ENCODE measurements around the gene RPS26.

RPS26 gene

DNA sequence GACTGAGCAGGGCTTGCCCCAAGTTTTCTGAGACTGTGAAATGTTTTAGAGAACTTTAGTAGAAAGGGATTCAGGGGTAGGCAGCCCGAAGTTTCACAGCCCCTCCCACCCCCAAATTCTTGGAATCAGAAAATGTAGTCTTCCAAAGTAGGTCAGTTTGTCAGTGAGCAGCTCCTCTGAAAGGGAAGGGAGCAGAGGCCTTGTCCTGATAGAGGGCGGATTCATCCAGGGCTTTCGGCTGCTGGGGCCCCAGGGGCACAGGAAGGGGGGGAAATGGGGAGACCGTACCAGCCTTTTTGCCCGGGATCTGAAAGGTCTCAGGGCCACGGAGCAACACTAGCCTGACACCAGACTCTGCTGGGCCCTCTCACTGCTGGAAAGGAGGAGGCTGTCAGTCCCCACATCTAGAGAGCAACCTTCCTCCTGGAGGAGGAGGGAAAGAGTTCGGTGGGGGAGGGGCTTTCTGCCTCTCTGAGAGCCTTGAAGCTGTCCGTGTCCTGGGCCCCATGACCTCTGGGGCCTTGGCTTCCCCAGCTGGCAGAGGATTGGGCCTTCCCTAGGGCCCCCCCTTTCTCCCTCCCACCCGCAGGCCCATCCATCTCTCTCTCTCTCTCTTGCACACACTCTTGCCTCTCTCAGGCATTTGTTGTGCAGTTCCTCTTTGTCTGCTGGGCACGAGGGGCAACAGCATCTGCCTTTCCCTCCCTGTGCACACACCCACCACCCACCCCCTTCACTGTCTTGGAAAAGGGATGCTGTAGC is 21.1 kb upstream of the RPS26 start, which contains the start of gene IKZF4:
IKZF4 (plus strand) TSS at position 621 of the 762 bp plus-strand sequence. CDS start 451 bp downstream, outside the sequence.
- H3K27me3 Mint-ChIP-seq (ENCODE audit: low read depth, poor library complexity), result no peaks in the 10 kb centered on the region
- TF ChIP-seq, protein P1, sequence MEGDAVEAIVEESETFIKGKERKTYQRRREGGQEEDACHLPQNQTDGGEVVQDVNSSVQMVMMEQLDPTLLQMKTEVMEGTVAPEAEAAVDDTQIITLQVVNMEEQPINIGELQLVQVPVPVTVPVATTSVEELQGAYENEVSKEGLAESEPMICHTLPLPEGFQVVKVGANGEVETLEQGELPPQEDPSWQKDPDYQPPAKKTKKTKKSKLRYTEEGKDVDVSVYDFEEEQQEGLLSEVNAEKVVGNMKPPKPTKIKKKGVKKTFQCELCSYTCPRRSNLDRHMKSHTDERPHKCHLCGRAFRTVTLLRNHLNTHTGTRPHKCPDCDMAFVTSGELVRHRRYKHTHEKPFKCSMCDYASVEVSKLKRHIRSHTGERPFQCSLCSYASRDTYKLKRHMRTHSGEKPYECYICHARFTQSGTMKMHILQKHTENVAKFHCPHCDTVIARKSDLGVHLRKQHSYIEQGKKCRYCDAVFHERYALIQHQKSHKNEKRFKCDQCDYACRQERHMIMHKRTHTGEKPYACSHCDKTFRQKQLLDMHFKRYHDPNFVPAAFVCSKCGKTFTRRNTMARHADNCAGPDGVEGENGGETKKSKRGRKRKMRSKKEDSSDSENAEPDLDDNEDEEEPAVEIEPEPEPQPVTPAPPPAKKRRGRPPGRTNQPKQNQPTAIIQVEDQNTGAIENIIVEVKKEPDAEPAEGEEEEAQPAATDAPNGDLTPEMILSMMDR (IDR thresholded peaks at IDR 0.05), result no peak
- H3K4me3 Mint-ChIP-seq, result peak within 1 kb of the TSS; percentile 97
- DNase-seq, result peak; percentile 84
- H3K4me1 Mint-ChIP-seq, result peaks cover 69% of the 10 kb centered on the region
- H3K36me3 Mint-ChIP-seq (ENCODE audit: low read depth), result peaks cover 37% of the 10 kb centered on the region
- H3K27ac Mint-ChIP-seq, result peak within 1 kb of the TSS; percentile 99
- H3K9me3 Mint-ChIP-seq, result no peaks in the 10 kb centered on the region

- peaks cover 44% of the 10 kb centered on the region for H3K36me3 Mint-ChIP-seq (ENCODE audit: low read depth)
- H3K4me3 Mint-ChIP-seq, result peak overlapping the region; percentile 97
- peak overlapping the region; percentile 99 for H3K27ac Mint-ChIP-seq
- TF ChIP-seq, protein P1 (IDR thresholded peaks at IDR 0.05), result no peak
- H3K27me3 Mint-ChIP-seq (ENCODE audit: low read depth, poor library complexity), result no peaks in the 10 kb centered on the region
- DNase-seq, result no peak
- H3K4me1 Mint-ChIP-seq, result peaks cover 68% of the 10 kb centered on the region
- no peaks in the 10 kb centered on the region for H3K9me3 Mint-ChIP-seq
These were observed 19.7 kb upstream of the RPS26 start for GRCh38 chr12:56021889-56022497.

GRCh38 chr12:56028511-56029165 is 13.1 kb upstream of the RPS26 start:
- H3K27ac Mint-ChIP-seq, result peak overlapping the region; percentile 90
- no peak for DNase-seq
- no peaks in the 10 kb centered on the region for H3K27me3 Mint-ChIP-seq (ENCODE audit: low read depth, poor library complexity)
- TF ChIP-seq, protein P1 (IDR thresholded peaks at IDR 0.05), result no peak
- no peaks in the 10 kb centered on the region for H3K9me3 Mint-ChIP-seq
- peaks cover 15% of the 10 kb centered on the region for H3K4me1 Mint-ChIP-seq
- H3K4me3 Mint-ChIP-seq, result no peak overlapping the region
- H3K36me3 Mint-ChIP-seq (ENCODE audit: low read depth), result peaks cover 89% of the 10 kb centered on the region

GRCh38 chr12:56029166-56029519 is 12.6 kb upstream of the RPS26 start:
- no peak for DNase-seq
- Mint-ChIP-seq H3K4me3 (no peak overlapping the region), H3K9me3 (no peaks in the 10 kb centered on the region), H3K36me3 (ENCODE audit: low read depth) (peaks cover 88% of the 10 kb centered on the region), H3K27me3 (ENCODE audit: low read depth, poor library complexity) (no peaks in the 10 kb centered on the region), H3K27ac (peak overlapping the region; percentile 90), H3K4me1 (peaks cover 10% of the 10 kb centered on the region)
- TF ChIP-seq, protein P1 (IDR thresholded peaks at IDR 0.05), result no peak

DNA sequence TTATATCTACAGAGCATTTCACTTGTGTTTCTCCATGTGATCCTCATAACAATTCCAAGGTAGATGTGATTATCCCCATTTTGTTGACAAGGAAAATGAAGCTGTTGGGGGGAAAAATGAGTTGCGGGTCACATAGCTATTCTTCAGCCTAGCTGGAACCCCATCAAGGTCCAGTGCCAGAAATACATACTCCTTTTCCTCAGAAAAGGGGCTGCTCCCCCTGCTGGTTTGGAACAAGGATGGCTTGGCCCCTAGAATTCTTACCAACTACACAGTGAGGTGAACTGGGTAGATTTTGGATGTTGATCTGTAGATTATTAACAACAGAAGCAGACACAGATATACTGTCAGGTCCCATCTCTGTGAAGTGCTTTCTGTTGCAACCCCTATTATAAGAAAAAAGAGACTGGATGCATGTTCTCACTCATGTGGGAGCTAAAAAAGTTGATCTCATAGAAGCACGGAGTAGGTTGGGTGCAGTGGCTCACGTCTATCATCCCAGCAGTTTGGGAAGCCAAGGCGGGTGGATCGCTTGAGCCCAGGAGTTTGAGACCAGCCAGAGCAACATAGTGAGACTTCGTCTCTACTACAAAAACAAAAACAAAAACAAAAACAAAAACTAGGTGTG is 11.9 kb upstream of the RPS26 start:
- TF ChIP-seq, protein P1 (IDR thresholded peaks at IDR 0.05), result peak; percentile 54
- H3K27me3 Mint-ChIP-seq (ENCODE audit: low read depth, poor library complexity), result no peaks in the 10 kb centered on the region
- H3K27ac Mint-ChIP-seq, result peak overlapping the region; percentile 61
- peaks cover 90% of the 10 kb centered on the region for H3K36me3 Mint-ChIP-seq (ENCODE audit: low read depth)
- peaks cover 10% of the 10 kb centered on the region for H3K4me1 Mint-ChIP-seq
- no peak overlapping the region for H3K4me3 Mint-ChIP-seq
- peak; percentile 38 for DNase-seq
- no peaks in the 10 kb centered on the region for H3K9me3 Mint-ChIP-seq

All from nephron progenitor cell (in vitro differentiated cells).